ENCODE measurements around the gene SLC22A1.

The SLC22A1 gene

GRCh38 chr6:160180706-160181105 lies 59.1 kb downstream of the SLC22A1 start:
- DNase-seq: no peak

- no peak for DNase-seq
Measured at GRCh38 chr6:160188773-160189172, 67.2 kb downstream of the SLC22A1 start.

GRCh38 chr6:160190081-160190480 lies 68.5 kb downstream of the SLC22A1 start:
- DNase-seq: no peak

- DNase-seq: no peak
Measured at GRCh38 chr6:160190973-160191372, 69.4 kb downstream of the SLC22A1 start.

GRCh38 chr6:160192840-160193239 lies 71.2 kb downstream of the SLC22A1 start:
- DNase-seq: no peak

GRCh38 chr6:160194808-160195207 lies 73.2 kb downstream of the SLC22A1 start:
- DNase-seq: no peak

GRCh38 chr6:160197662-160198061 lies 76.0 kb downstream of the SLC22A1 start:
- DNase-seq: no peak

GRCh38 chr6:160198606-160199211 lies 77.1 kb downstream of the SLC22A1 start:
- no peak for DNase-seq

- DNase-seq: no peak
Measured at GRCh38 chr6:160201061-160201460, 79.4 kb downstream of the SLC22A1 start.

GRCh38 chr6:160202411-160202810 lies 80.8 kb downstream of the SLC22A1 start:
- DNase-seq: no peak

GRCh38 chr6:160203076-160203475 lies 81.5 kb downstream of the SLC22A1 start:
- DNase-seq: no peak

- DNase-seq: no peak
Measured at GRCh38 chr6:160203522-160203921, 81.9 kb downstream of the SLC22A1 start.

GRCh38 chr6:160203953-160204352 lies 82.3 kb downstream of the SLC22A1 start:
- DNase-seq: no peak

- no peak for DNase-seq
Measured at GRCh38 chr6:160204710-160205109, 83.1 kb downstream of the SLC22A1 start.

GRCh38 chr6:160207618-160208017 lies 86.0 kb downstream of the SLC22A1 start:
- DNase-seq: no peak

Measured in activated gamma-delta T cell (primary cell).